NCI-H774 (cell line): ENCODE results near the gene CRACR2A.

ENCODE experiments used
- DNase-seq: peaks from one replicate; lab custom pipeline; 2025; lab: John Stamatoyannopoulos, UW

CRACR2A gene

GRCh38 chr12:3725388-3726115 lies 27.4 kb downstream of the CRACR2A start:
- no peak for DNase-seq

GRCh38 chr12:3723916-3724805 lies 28.7 kb downstream of the CRACR2A start:
- no peak for DNase-seq

GRCh38 chr12:3722368-3722767 lies 30.5 kb downstream of the CRACR2A start:
- no peak for DNase-seq

GRCh38 chr12:3720772-3721171 lies 32.1 kb downstream of the CRACR2A start:
- no peak for DNase-seq

- no peak for DNase-seq
Measured at GRCh38 chr12:3718100-3718499, 34.8 kb downstream of the CRACR2A start.

- DNase-seq = no peak
Measured at GRCh38 chr12:3717283-3717898, 35.5 kb downstream of the CRACR2A start.

- DNase-seq = no peak
Measured at GRCh38 chr12:3715999-3716398, 36.9 kb downstream of the CRACR2A start.

GRCh38 chr12:3713947-3714346 lies 39.0 kb downstream of the CRACR2A start:
- DNase-seq = no peak

GRCh38 chr12:3713483-3713882 lies 39.4 kb downstream of the CRACR2A start:
- no peak for DNase-seq

GRCh38 chr12:3712209-3712992 lies 40.5 kb downstream of the CRACR2A start:
- no peak for DNase-seq

GRCh38 chr12:3705354-3705675 lies 47.6 kb downstream of the CRACR2A start:
- no peak for DNase-seq

- no peak for DNase-seq
Measured at GRCh38 chr12:3704512-3705353, 48.2 kb downstream of the CRACR2A start.

- no peak for DNase-seq
Measured at GRCh38 chr12:3700861-3701260, 52.0 kb downstream of the CRACR2A start.

- peak; percentile 76 for DNase-seq
Measured at GRCh38 chr12:3698218-3698974, 54.5 kb downstream of the CRACR2A start.

GRCh38 chr12:3697311-3697870 lies 55.5 kb downstream of the CRACR2A start:
- DNase-seq = no peak

GRCh38 chr12:3694673-3695072 lies 58.2 kb downstream of the CRACR2A start:
- no peak for DNase-seq

- no peak for DNase-seq
Measured at GRCh38 chr12:3692616-3693365, 60.1 kb downstream of the CRACR2A start.

- DNase-seq = no peak
Measured at GRCh38 chr12:3686463-3686862, 66.4 kb downstream of the CRACR2A start.

- DNase-seq = no peak
Measured at GRCh38 chr12:3685830-3686229, 67.1 kb downstream of the CRACR2A start.
